ENCODE measurements around the gene CDH4. TPM values are rescaled to one million over a fixed set of nuclear protein-coding genes. Genes with fewer than 3 reads are reported as not detected.

Gene CDH4
- total RNA-seq, 1 experiment from 2014 or later: not detected

- ChIA-PET CTCF (no interaction called here), POLR2A (no interaction called here)
- in situ Hi-C loops (cut with HindIII; ENCODE audit: low pct_unique_long_range_greater_than_20kb, low sequenced_read_pairs): no loop called here
- intact Hi-C loops (cut with micrococcal nuclease; ENCODE audit: unreplicated experiment): no loop called here
- TF ChIP-seq, protein P1, sequence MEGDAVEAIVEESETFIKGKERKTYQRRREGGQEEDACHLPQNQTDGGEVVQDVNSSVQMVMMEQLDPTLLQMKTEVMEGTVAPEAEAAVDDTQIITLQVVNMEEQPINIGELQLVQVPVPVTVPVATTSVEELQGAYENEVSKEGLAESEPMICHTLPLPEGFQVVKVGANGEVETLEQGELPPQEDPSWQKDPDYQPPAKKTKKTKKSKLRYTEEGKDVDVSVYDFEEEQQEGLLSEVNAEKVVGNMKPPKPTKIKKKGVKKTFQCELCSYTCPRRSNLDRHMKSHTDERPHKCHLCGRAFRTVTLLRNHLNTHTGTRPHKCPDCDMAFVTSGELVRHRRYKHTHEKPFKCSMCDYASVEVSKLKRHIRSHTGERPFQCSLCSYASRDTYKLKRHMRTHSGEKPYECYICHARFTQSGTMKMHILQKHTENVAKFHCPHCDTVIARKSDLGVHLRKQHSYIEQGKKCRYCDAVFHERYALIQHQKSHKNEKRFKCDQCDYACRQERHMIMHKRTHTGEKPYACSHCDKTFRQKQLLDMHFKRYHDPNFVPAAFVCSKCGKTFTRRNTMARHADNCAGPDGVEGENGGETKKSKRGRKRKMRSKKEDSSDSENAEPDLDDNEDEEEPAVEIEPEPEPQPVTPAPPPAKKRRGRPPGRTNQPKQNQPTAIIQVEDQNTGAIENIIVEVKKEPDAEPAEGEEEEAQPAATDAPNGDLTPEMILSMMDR (IDR thresholded peaks at IDR 0.05): no peak
- TF ChIP-seq, protein P2, sequence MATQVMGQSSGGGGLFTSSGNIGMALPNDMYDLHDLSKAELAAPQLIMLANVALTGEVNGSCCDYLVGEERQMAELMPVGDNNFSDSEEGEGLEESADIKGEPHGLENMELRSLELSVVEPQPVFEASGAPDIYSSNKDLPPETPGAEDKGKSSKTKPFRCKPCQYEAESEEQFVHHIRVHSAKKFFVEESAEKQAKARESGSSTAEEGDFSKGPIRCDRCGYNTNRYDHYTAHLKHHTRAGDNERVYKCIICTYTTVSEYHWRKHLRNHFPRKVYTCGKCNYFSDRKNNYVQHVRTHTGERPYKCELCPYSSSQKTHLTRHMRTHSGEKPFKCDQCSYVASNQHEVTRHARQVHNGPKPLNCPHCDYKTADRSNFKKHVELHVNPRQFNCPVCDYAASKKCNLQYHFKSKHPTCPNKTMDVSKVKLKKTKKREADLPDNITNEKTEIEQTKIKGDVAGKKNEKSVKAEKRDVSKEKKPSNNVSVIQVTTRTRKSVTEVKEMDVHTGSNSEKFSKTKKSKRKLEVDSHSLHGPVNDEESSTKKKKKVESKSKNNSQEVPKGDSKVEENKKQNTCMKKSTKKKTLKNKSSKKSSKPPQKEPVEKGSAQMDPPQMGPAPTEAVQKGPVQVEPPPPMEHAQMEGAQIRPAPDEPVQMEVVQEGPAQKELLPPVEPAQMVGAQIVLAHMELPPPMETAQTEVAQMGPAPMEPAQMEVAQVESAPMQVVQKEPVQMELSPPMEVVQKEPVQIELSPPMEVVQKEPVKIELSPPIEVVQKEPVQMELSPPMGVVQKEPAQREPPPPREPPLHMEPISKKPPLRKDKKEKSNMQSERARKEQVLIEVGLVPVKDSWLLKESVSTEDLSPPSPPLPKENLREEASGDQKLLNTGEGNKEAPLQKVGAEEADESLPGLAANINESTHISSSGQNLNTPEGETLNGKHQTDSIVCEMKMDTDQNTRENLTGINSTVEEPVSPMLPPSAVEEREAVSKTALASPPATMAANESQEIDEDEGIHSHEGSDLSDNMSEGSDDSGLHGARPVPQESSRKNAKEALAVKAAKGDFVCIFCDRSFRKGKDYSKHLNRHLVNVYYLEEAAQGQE (IDR thresholded peaks at IDR 0.05; ENCODE audit: insufficient read depth in 1 of 2, low read depth in 2 of 2, low read length in 1 of 2): no peak
- TF ChIP-seq TCF7L2 (IDR thresholded peaks at IDR 0.05; ENCODE audit: low read depth, low read length) (no peak), POLR2AphosphoS5 (IDR thresholded peaks at IDR 0.05; ENCODE audit: low read depth, low read length) (no peak), SIN3A (IDR thresholded peaks at IDR 0.05; ENCODE audit: borderline replicate concordance, insufficient read depth, low read depth, low read length) (no peak)
- H3K4me3 ChIP-seq (ENCODE audit: low read depth in 2 of 2, low read length in 2 of 2): no peak overlapping the region
- no TSS peak for BruUV-seq (replicated peaks)
- ATAC-seq (no peak), DNase-seq (ENCODE audit: low read depth, low spot score) (no peak)
- H3K4me1 ChIP-seq (ENCODE audit: control insufficient read depth, insufficient read depth, low read length): no peaks in the 10 kb centered on the region
- H3K27me3 ChIP-seq (ENCODE audit: control insufficient read depth, insufficient read depth, low read length): no peaks in the 10 kb centered on the region; the same call in 1 of the 2 replicates
- H3K27ac ChIP-seq (ENCODE audit: low read length): no peak overlapping the region
- H3K9me3 ChIP-seq (ENCODE audit: control insufficient read depth, insufficient read depth, low read depth, low read length): no peaks in the 10 kb centered on the region
- H3K36me3 ChIP-seq (ENCODE audit: control insufficient read depth, insufficient read depth, low read length): no peaks in the 10 kb centered on the region
Measured at GRCh38 chr20:61436667-61437279, 184.7 kb downstream of the CDH4 start.

- no TSS peak for BruUV-seq (replicated peaks)
Measured at GRCh38 chr20:61437280-61438206, 185.5 kb downstream of the CDH4 start.

More at GRCh38 chr20:61437280-61438206, 185.5 kb downstream of the CDH4 start:
- Histone ChIP-seq H3K9me3 (ENCODE audit: control insufficient read depth, insufficient read depth, low read depth, low read length) (no peaks in the 10 kb centered on the region), H3K27ac (ENCODE audit: low read length) (no peak overlapping the region), H3K27me3 (ENCODE audit: control insufficient read depth, insufficient read depth, low read length) (no peaks in the 10 kb centered on the region; the same call in 1 of the 2 replicates), H3K36me3 (ENCODE audit: control insufficient read depth, insufficient read depth, low read length) (no peaks in the 10 kb centered on the region), H3K4me1 (ENCODE audit: control insufficient read depth, insufficient read depth, low read length) (no peaks in the 10 kb centered on the region), H3K4me3 (ENCODE audit: low read depth in 2 of 2, low read length in 2 of 2) (no peak overlapping the region)
- TF ChIP-seq SIN3A (IDR thresholded peaks at IDR 0.05; ENCODE audit: borderline replicate concordance, insufficient read depth, low read depth, low read length): no peak
- TF ChIP-seq, protein P2 (IDR thresholded peaks at IDR 0.05; ENCODE audit: insufficient read depth in 1 of 2, low read depth in 2 of 2, low read length in 1 of 2): no peak
- TF ChIP-seq POLR2AphosphoS5 (IDR thresholded peaks at IDR 0.05; ENCODE audit: low read depth, low read length): no peak
- TF ChIP-seq TCF7L2 (IDR thresholded peaks at IDR 0.05; ENCODE audit: low read depth, low read length): no peak
- TF ChIP-seq, protein P1 (IDR thresholded peaks at IDR 0.05): no peak
- ChIA-PET CTCF (no interaction called here), POLR2A (no interaction called here)
- in situ Hi-C loops (cut with HindIII; ENCODE audit: low pct_unique_long_range_greater_than_20kb, low sequenced_read_pairs) (no loop called here), intact Hi-C loops (cut with micrococcal nuclease; ENCODE audit: unreplicated experiment) (no loop called here)
- DNase-seq (ENCODE audit: low read depth, low spot score) (no peak), ATAC-seq (no peak)
